ENCODE results near the gene CAPN15. TPM values are rescaled to one million over a fixed set of nuclear protein-coding genes. Genes with fewer than 3 reads are reported as not detected.
A peak's percentile ranks its signal among the peaks of the same experiment; 100 is the strongest.

Gene CAPN15
- total and polyA plus RNA-seq, 9 of the 15 experiments (the other 6 are each of a cell fraction or from before 2014, with no cell fraction given) = 0.62 to 111 (median 14.2) TPM

GRCh38 chr16:535446-536405 lies 8.2 kb downstream of the CAPN15 start (continued):
- TF ChIP-seq KLF13 (tag; IDR thresholded peaks at IDR 0.05; ENCODE audit: borderline replicate concordance, low read depth) (no peak), RB1 (IDR thresholded peaks at IDR 0.05; ENCODE audit: low read depth) (no peak), KDM5B (IDR thresholded peaks at IDR 0.05; ENCODE audit: insufficient replicate concordance, low read depth, low read length) (no peak), NR2C2 (CRISPR knock-in tag; IDR thresholded peaks at IDR 0.05) (no peak; the same call in 1 of the 2 replicates), NR2C2 (tag; IDR thresholded peaks at IDR 0.05) (peak; percentile 55), RBM25 (IDR thresholded peaks at IDR 0.05; ENCODE audit: low read depth, low read length, severe bottlenecking) (no peak), HDAC2 (IDR thresholded peaks at IDR 0.05) (no peak), RBFOX2 (IDR thresholded peaks at IDR 0.05; ENCODE audit: low read depth, low read length) (peak; percentile 30; the same call in 1 of the 2 replicates), JUN (IDR thresholded peaks at IDR 0.05; ENCODE audit: borderline replicate concordance, low read depth, low read length) (no peak), JUN (CRISPR knock-in tag; IDR thresholded peaks at IDR 0.05; ENCODE audit: borderline replicate concordance) (no peak), SAFB2 (IDR thresholded peaks at IDR 0.05; ENCODE audit: borderline replicate concordance, low read depth, low read length, severe bottlenecking) (no peak), FOSL1 (tag; conservative IDR thresholded peaks at IDR 0.05) (peak; percentile 78), EP400 (IDR thresholded peaks at IDR 0.05) (no peak), ZBTB5 (IDR thresholded peaks at IDR 0.05) (no peak), LEF1 (IDR thresholded peaks at IDR 0.05) (no peak), STAT5B (CRISPR knock-in tag; IDR thresholded peaks at IDR 0.05) (no peak), FOXA1 (IDR thresholded peaks at IDR 0.05; ENCODE audit: borderline replicate concordance) (no peak), NFIX (CRISPR knock-in tag; IDR thresholded peaks at IDR 0.05; ENCODE audit: low read depth) (no peak), SRSF7 (optimal IDR thresholded peaks at IDR 0.05; ENCODE audit: low read depth, low read length) (no peak), CLOCK (CRISPR knock-in tag; IDR thresholded peaks at IDR 0.05; ENCODE audit: borderline replicate concordance) (no peak), ARID2 (IDR thresholded peaks at IDR 0.05) (no peak)

Data from K562 (cell line).